ENCODE data around the gene PRICKLE2. TPM values are rescaled to one million over a fixed set of nuclear protein-coding genes. Genes with fewer than 3 reads are reported as not detected.

Gene PRICKLE2
- total RNA-seq, 4 donors from 2014 or later: 77.3 to 109 (median 96.7) TPM

GRCh38 chr3:64088408-64089205 lies 136.7 kb downstream of the PRICKLE2 start:
- no peak for TF ChIP-seq EP300 (IDR thresholded peaks at IDR 0.05)
- TF ChIP-seq CTCF (IDR thresholded peaks at IDR 0.05): no peak
- TF ChIP-seq POLR2A (IDR thresholded peaks at IDR 0.05): no peak
- no peak for TF ChIP-seq POLR2AphosphoS5 (IDR thresholded peaks at IDR 0.05)
- H3K4me3 ChIP-seq: no peak overlapping the region
- WGBS, 2 donors (ENCODE audit: low coverage in 1 of 2): 20 to 29% methylated on average over 1 of the region's 1 CpG
- H3K4me1 ChIP-seq: peaks cover 0 to 11% (median 5%) of the 10 kb centered on the region in 3 donors
- no peaks in the 10 kb centered on the region for H3K9me3 ChIP-seq
- H3K27ac ChIP-seq: peak overlapping the region in 1 of 4 donors; percentile 17
- no peaks in the 10 kb centered on the region for H3K27me3 ChIP-seq
- H3K36me3 ChIP-seq: no peaks in the 10 kb centered on the region
- ATAC-seq: no peak

GRCh38 chr3:64086479-64087252 lies 138.6 kb downstream of the PRICKLE2 start:
- WGBS, 2 donors (ENCODE audit: low coverage in 1 of 2): 81 to 88% methylated on average over 2 to 5 of the region's 5 CpGs
- no peak overlapping the region for H3K4me3 ChIP-seq
- TF ChIP-seq POLR2A (IDR thresholded peaks at IDR 0.05): no peak
- ATAC-seq: no peak
- no peaks in the 10 kb centered on the region for H3K9me3 ChIP-seq
- peaks cover 0 to 11% (median 5%) of the 10 kb centered on the region in 3 donors for H3K4me1 ChIP-seq
- no peaks in the 10 kb centered on the region for H3K36me3 ChIP-seq
- no peak overlapping the region for H3K27ac ChIP-seq
- no peaks in the 10 kb centered on the region for H3K27me3 ChIP-seq

DNA sequence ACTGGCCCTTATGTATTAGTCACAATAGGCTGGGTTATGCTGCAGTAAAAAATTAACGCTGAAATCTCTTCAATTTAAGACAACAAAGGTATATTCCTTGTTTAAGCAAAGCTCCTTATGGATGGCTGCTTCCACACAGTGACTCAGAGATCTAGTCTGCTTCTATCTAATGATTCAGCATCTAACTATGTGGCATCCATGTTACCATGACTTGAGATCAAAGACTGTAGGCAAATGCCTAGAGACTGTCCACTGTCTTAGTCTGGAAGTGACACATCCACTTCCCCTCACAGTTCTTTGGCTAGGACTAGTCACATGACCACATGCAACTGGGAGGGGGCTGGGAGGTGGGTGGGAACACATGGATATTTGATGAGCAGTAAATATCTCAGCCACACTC lies 140.6 kb downstream of the PRICKLE2 start:
- Histone ChIP-seq H3K4me3 (no peak overlapping the region), H3K27ac (no peak overlapping the region), H3K36me3 (no peaks in the 10 kb centered on the region), H3K4me1 (peaks cover 0 to 11% (median 5%) of the 10 kb centered on the region in 3 donors), H3K9me3 (no peaks in the 10 kb centered on the region), H3K27me3 (no peaks in the 10 kb centered on the region)
- ATAC-seq: no peak
- TF ChIP-seq POLR2A (IDR thresholded peaks at IDR 0.05) (no peak), POLR2AphosphoS5 (IDR thresholded peaks at IDR 0.05) (no peak), CTCF (IDR thresholded peaks at IDR 0.05) (no peak), EP300 (IDR thresholded peaks at IDR 0.05) (no peak)
- 88 to 92% methylated on average over 1 of the region's 1 CpG for WGBS, 2 donors (ENCODE audit: low coverage in 1 of 2)

GRCh38 chr3:64083575-64083974 lies 141.7 kb downstream of the PRICKLE2 start:
- H3K36me3 ChIP-seq: no peaks in the 10 kb centered on the region
- H3K27ac ChIP-seq: no peak overlapping the region
- ATAC-seq: no peak
- H3K4me1 ChIP-seq: peaks cover 0 to 10% (median 0%) of the 10 kb centered on the region in 3 donors
- H3K9me3 ChIP-seq: no peaks in the 10 kb centered on the region
- H3K4me3 ChIP-seq: no peak overlapping the region
- no peaks in the 10 kb centered on the region for H3K27me3 ChIP-seq
- TF ChIP-seq CTCF (IDR thresholded peaks at IDR 0.05): no peak
- 100% methylated on average over 1 to 2 of the region's 3 CpGs for WGBS, 2 donors (ENCODE audit: low coverage in 1 of 2)

DNA sequence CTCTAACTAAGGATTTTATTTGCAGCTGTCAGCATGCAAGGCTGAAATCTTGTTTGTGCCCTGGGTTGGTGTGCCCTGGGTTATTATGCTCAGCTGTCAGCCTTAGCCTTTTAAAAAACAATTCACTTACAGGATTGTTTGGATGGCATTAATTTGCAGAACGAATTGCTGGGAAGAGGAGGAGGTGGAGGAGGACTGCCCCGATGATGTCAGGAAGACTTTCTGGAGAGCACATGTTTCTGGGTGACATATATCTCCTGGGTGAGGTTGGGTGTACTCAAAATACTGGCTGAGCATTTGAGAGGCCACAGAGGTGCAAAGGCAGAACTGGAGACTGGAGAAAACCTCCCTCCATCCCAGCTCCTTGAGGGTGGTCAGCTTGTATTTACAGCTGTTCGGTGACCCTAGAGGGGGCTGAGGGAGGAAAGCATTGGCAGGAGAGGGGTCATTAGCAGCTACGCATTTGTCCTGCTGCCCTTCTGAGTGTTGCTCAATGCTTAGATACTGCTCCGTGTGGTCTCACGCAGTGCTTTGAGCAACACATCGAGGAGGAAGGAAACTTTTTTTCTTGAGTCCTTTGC lies 142.2 kb downstream of the PRICKLE2 start:
- WGBS, 2 donors (ENCODE audit: low coverage in 1 of 2): 64 to 70% methylated on average over 3 to 6 of the region's 7 CpGs
- peaks cover 0 to 7% (median 0%) of the 10 kb centered on the region in 3 donors for H3K4me1 ChIP-seq
- H3K4me3 ChIP-seq: no peak overlapping the region
- no peaks in the 10 kb centered on the region for H3K27me3 ChIP-seq
- H3K27ac ChIP-seq: no peak overlapping the region
- no peak for ATAC-seq
- TF ChIP-seq EP300 (IDR thresholded peaks at IDR 0.05) (no peak), POLR2A (IDR thresholded peaks at IDR 0.05) (no peak), POLR2AphosphoS5 (IDR thresholded peaks at IDR 0.05) (no peak), CTCF (IDR thresholded peaks at IDR 0.05) (no peak)
- H3K36me3 ChIP-seq: no peaks in the 10 kb centered on the region
- no peaks in the 10 kb centered on the region for H3K9me3 ChIP-seq

All from gastroesophageal sphincter (tissue), 4 donors.